AG04450 (cell line): ENCODE measurements around the gene CGB2. TPM values are rescaled to one million over a fixed set of nuclear protein-coding genes. Genes with fewer than 3 reads are reported as not detected.
A peak's percentile ranks its signal among the peaks of the same experiment; 100 is the strongest.
"Not testable (repeated sequence)": the region's sequence is repeated elsewhere in the genome, so short reads cannot be mapped to it uniquely, and the experiment has no call there.

Source experiments
- CTCF ChIA-PET: fragments of 300-600, 350-600 bp; formaldehyde crosslinking; extraction: SDS; loops from one replicate; lab custom pipeline; 2022; ENCODE audit warnings: antibody characterized with exemption, inconsistent platforms; lab: Charles Lee
- POLR2A ChIA-PET: fragments of 350-600 bp; formaldehyde crosslinking; extraction: SDS; loops from one replicate; lab custom pipeline; 2021; ENCODE audit warnings: antibody characterized with exemption, inconsistent platforms; lab: Yijun Ruan, JAX
- DNase-seq: peaks from one replicate; pipeline ENCODE4 v3.0.0-alpha.2; 2011; ENCODE audit warnings: low read depth, low spot score
- H3K27ac ChIP-seq: one replicate; pipeline ENCODE4 v1.5.1; 2012; ENCODE audit warnings: low read depth, low read length, control low read depth
- H3K27me3 ChIP-seq: one replicate; pipeline ENCODE4 v1.6.0; 2012; ENCODE audit warnings: low read length; ENCODE audit not compliant: control insufficient read depth, insufficient read depth
- H3K4me3 ChIP-seq: 2 replicates; pipeline ENCODE4 v1.5.1; 2011; ENCODE audit warnings: mild to moderate bottlenecking, low read depth, low read length, control low read depth
- H3K9me3 ChIP-seq: 2 replicates; pipeline ENCODE4 v1.5.1; 2012; ENCODE audit warnings: low read length; ENCODE audit not compliant: control insufficient read depth, insufficient read depth
- CTCF ChIP-seq: IDR thresholded peaks from 2 replicates; pipeline ENCODE4 v1.5.1; 2011; ENCODE audit warnings: low read depth, low read length, control low read depth, inconsistent platforms
- polyA minus RNA-seq: library from RNA; depleted of rRNA, polyadenylated mRNA; stranded (reverse); fragments of >200 nt; gene quantifications from 2 replicates; pipeline ENCODE4 v1.2.3, GENCODE V29; 2011; rRNA and poly(A)+ RNA removed
- polyA plus RNA-seq: library from polyadenylated mRNA; depleted of rRNA; stranded (reverse); fragments of >200 nt; gene quantifications from 2 replicates; pipeline ENCODE4 v1.2.3, GENCODE V29; 2011; rRNA removed

The CGB2 gene
- polyA plus RNA-seq: not detected in 2 replicates
- polyA minus RNA-seq: not detected in 2 replicates

GRCh38 chr19:49031642-49032301 lies at the start of gene CGB2:
TSS of gene CGB2 (plus strand) at chr19:49031890. CDS start at chr19:49032096, 206 bp downstream.
- DNase-seq, H3K9me3 ChIP-seq, H3K4me3 ChIP-seq, H3K27ac ChIP-seq, CTCF ChIA-PET, H3K27me3 ChIP-seq, POLR2A ChIA-PET: not testable (repeated sequence)
- TF ChIP-seq CTCF: peak; percentile 30; the same call in 1 of the 2 replicates

GRCh38 chr19:48982280-48982679 lies 49.4 kb upstream of the CGB2 start:
- ChIA-PET CTCF (interaction anchor here (1.0 to 3.7 kb wide), 4 partner anchors 11 to 12 kb away, joined by 3 to 28 read pairs (median 13); partner anchors contain the start of genes GYS1 and RUVBL2), POLR2A (no interaction called here)
- Histone ChIP-seq H3K27me3 (no peaks in the 10 kb centered on the region), H3K4me3 (no peak overlapping the region), H3K9me3 (no peaks in the 10 kb centered on the region; the same call in 1 of the 2 replicates), H3K27ac (no peak overlapping the region)
- no peak for DNase-seq
- no peak for TF ChIP-seq CTCF

GRCh38 chr19:48985711-48986110 lies 46.0 kb upstream of the CGB2 start:
- ChIA-PET CTCF (interaction anchor here (1.2 to 1.4 kb wide), 2 partner anchors 8 to 14 kb away, joined by 3 to 7 read pairs; partner anchors contain the start of genes GYS1 and RUVBL2), POLR2A (no interaction called here)
- no peaks in the 10 kb centered on the region for H3K27me3 ChIP-seq
- no peaks in the 10 kb centered on the region for H3K9me3 ChIP-seq
- no peak overlapping the region for H3K27ac ChIP-seq
- no peak for DNase-seq
- H3K4me3 ChIP-seq: no peak overlapping the region
- TF ChIP-seq CTCF: no peak

GRCh38 chr19:48986211-48986610 lies 45.5 kb upstream of the CGB2 start:
- POLR2A ChIA-PET: interaction anchor here (0.6 kb wide), 1 partner anchor 192 kb away, joined by 6 read pairs; no protein-coding TSS in a partner anchor
- no peak for TF ChIP-seq CTCF

GRCh38 chr19:48987323-48987722 lies 44.4 kb upstream of the CGB2 start:
- Histone ChIP-seq H3K27ac (no peak overlapping the region), H3K9me3 (no peaks in the 10 kb centered on the region), H3K4me3 (no peak overlapping the region), H3K27me3 (no peaks in the 10 kb centered on the region)
- POLR2A ChIA-PET: interaction anchor here (0.7 kb wide), 1 partner anchor 15 kb away, joined by 3 read pairs; no protein-coding TSS in a partner anchor
- DNase-seq: no peak
- CTCF ChIA-PET: interaction anchor here (1.6 kb wide), 1 partner anchor 17 kb away, joined by 6 read pairs; no protein-coding TSS in a partner anchor
- TF ChIP-seq CTCF: no peak

More at GRCh38 chr19:48986211-48986610, 45.5 kb upstream of the CGB2 start:
- Histone ChIP-seq H3K27ac (no peak overlapping the region), H3K4me3 (no peak overlapping the region), H3K27me3 (no peaks in the 10 kb centered on the region), H3K9me3 (no peaks in the 10 kb centered on the region)
- DNase-seq: no peak
- CTCF ChIA-PET: interaction anchor here (0.7 to 1.6 kb wide), 3 partner anchors 12 to 16 kb away, joined by 3 to 6 read pairs (median 3); no protein-coding TSS in a partner anchor
